Measurements from ENCODE around the gene PRKAG3. TPM values are rescaled to one million over a fixed set of nuclear protein-coding genes. Genes with fewer than 3 reads are reported as not detected.

The PRKAG3 gene
- polyA plus RNA-seq, 1 donor from 2014 or later, result not detected

DNA sequence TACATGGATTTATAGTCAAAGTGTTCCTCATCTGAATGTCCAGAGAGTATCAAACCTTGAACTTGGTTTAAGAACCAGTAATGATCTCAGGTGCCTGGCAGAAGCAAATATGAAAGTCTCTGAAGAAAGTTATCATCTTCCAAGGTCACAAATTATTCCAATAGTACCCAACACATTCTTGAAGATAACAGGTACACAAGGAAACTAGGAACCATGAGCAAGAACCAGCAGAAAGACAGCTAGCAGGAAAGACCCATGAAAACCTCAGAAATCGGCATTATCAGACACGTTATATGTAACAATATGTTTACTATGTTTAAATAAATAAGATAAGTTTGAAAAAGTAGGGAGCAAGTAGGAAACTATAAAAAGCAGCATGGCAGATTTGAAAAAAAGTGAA lies 5.9 kb upstream of the PRKAG3 start:
- H3K9me3 Mint-ChIP-seq, result peaks cover 9 to 15% (median 14%) of the 10 kb centered on the region in 3 donors
- H3K27me3 Mint-ChIP-seq, result peaks cover 21% of the 10 kb centered on the region
- H3K4me1 Mint-ChIP-seq, result no peaks in the 10 kb centered on the region
- H3K27ac Mint-ChIP-seq, result no peak overlapping the region
- no peak overlapping the region for H3K4me3 Mint-ChIP-seq
- peaks cover 3% of the 10 kb centered on the region for H3K36me3 Mint-ChIP-seq

DNA sequence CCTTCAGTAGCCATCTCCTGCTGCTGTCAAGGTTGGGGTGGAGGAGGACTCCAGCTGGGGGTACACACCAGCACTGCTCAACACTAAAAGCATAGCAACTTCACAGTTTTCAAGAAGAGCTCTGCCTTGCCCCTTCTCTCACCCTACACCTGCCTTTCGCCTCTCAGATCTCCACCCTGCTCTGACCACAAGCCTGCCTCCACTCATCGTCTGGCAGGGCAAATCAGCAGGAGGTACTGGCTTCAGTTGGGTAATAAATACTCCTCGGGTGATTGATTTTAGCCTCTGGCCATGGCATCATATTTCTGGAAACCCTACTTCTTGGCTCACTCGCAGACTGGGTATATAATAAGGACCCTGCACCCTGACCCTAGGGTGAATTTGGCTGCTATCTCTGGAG lies 3.1 kb upstream of the PRKAG3 start:
- no peak overlapping the region for H3K4me3 Mint-ChIP-seq
- peaks cover 30% of the 10 kb centered on the region for H3K27me3 Mint-ChIP-seq
- H3K9me3 Mint-ChIP-seq, result peaks cover 6 to 15% (median 10%) of the 10 kb centered on the region in 3 donors
- peaks cover 5% of the 10 kb centered on the region for H3K36me3 Mint-ChIP-seq
- no peaks in the 10 kb centered on the region for H3K4me1 Mint-ChIP-seq
- H3K27ac Mint-ChIP-seq, result no peak overlapping the region

DNA sequence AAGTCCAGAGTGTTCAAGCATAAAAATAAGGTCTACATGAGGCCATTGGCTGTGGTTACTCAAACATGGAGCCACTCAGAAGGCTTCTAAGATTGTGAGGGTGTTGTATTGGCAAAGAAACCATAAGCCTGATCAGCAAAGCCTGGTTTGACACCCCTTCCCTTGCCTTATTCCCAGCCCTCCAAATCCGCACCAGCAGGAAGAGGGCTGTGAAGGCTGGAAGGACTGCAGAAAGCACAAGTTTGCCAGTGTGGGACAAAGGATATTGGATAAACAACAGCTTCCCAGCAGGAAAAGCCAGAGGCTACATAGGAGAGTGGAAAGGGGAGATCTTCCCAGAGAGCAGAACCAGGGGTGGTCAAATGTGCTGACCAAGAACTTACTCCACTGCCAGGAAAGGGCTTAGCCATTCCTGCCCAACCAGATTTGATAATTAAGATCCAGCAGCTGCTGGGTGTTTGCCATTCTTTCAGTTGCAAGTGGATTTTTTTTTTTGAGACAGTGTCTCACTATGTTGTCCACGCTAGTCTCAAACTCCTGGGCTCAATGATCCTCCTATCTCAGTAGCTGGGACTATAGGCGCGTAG lies 1.5 kb upstream of the PRKAG3 start:
- Mint-ChIP-seq H3K36me3 (peaks cover 5% of the 10 kb centered on the region), H3K9me3 (peaks cover 6 to 14% (median 10%) of the 10 kb centered on the region in 3 donors), H3K4me1 (no peaks in the 10 kb centered on the region), H3K27ac (no peak overlapping the region), H3K27me3 (peaks cover 30% of the 10 kb centered on the region), H3K4me3 (no peak overlapping the region)

DNA sequence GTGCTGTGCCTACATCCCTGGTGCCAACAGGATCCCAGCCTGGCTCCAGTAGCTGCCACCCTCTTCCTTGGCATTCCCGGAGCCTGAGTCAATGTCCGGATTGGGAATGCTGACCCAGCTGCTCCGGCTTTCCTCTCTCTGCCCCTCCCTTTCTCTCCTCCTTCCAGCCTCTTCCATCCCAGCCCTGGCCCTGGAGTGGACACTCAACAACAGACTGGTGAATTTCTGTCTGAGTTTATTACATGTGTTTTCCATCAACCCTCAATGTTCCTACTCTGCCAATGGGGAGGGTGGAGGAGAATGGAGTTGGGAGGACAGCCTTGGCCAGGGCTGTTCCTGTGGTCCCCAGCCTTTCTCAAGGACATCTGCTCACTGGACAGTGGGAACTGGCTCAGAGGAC lies 917 bp upstream of the PRKAG3 start:
- Mint-ChIP-seq H3K27me3 (peaks cover 31% of the 10 kb centered on the region), H3K4me3 (no peak overlapping the region)

DNA sequence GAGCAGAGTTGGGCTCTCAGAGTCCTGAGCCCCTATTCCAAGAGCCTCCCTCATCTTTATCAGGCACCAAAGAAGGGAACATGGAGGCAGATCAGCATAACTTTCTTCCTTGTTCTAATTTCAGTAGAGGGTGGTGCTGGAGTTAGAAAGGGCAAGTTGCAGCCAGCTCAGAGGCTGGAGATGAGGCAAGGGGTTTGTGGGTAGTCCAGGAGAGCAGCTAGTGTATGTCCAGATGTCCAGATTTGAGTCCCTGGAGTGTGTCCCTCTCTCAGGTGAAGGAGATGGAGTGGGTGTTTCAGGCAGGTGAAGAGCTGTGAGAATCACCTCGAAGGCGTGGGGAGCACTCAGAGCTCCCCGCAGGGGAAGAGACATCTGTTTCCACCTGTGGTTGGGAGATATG lies 478 bp upstream of the PRKAG3 start:
- no peak overlapping the region for H3K4me3 Mint-ChIP-seq
- H3K27ac Mint-ChIP-seq, result no peak overlapping the region
- H3K4me1 Mint-ChIP-seq, result no peaks in the 10 kb centered on the region
- H3K9me3 Mint-ChIP-seq, result peaks cover 0 to 4% (median 3%) of the 10 kb centered on the region in 3 donors
- H3K36me3 Mint-ChIP-seq, result peaks cover 1% of the 10 kb centered on the region
- H3K27me3 Mint-ChIP-seq, result peaks cover 31% of the 10 kb centered on the region

More for the DNA sequence above, 917 bp upstream of the PRKAG3 start:
- Mint-ChIP-seq H3K27ac (no peak overlapping the region), H3K36me3 (peaks cover 1% of the 10 kb centered on the region), H3K4me1 (no peaks in the 10 kb centered on the region), H3K9me3 (peaks cover 2 to 8% (median 6%) of the 10 kb centered on the region in 3 donors)

DNA sequence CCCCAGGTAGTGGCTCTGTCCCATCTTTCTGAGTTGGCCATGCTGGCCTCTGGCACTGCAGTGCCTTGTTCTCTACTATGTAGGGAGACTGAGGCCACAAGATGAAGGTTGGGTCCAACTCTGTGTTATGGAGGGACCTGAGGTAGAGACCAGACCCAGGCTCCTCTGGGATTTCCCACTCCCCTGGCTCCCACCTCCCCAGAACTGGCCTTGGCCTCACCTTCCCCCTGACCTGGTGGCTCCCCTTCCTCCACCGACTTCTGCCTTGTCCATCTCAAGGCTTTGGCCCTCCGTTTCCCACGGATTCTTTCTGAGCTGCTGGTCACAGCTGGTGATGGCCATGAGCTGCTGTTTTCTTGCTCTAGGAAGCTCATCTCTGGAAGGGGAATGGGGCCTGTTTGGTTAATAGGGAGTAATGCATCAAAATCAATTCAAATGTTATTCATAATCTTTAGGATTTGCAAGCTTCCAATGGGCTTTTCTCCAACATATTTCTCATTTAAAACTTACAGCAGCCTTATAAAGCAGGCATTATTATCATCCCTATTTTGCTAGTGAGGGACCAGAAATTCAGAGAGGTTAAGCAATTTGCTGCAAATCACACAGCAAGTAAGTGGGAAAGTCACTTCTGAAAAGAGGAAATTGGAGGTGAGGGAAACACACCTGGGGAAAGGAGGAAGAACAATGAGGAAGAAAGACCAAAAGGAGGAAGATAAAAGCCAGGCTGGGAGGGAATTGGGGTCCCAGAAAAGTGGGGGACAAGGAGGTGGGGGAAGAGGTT lies 887 bp downstream of the PRKAG3 start:
- H3K4me1 Mint-ChIP-seq, result peaks cover 0 to 3% (median 2%) of the 10 kb centered on the region in 3 donors
- no peaks in the 10 kb centered on the region for H3K9me3 Mint-ChIP-seq
- H3K27ac Mint-ChIP-seq, result no peak overlapping the region
- peaks cover 29% of the 10 kb centered on the region for H3K27me3 Mint-ChIP-seq
- peak overlapping the region in 2 of 4 donors; percentile 27 to 60 for H3K4me3 Mint-ChIP-seq
- H3K36me3 Mint-ChIP-seq, result peaks cover 1% of the 10 kb centered on the region

DNA sequence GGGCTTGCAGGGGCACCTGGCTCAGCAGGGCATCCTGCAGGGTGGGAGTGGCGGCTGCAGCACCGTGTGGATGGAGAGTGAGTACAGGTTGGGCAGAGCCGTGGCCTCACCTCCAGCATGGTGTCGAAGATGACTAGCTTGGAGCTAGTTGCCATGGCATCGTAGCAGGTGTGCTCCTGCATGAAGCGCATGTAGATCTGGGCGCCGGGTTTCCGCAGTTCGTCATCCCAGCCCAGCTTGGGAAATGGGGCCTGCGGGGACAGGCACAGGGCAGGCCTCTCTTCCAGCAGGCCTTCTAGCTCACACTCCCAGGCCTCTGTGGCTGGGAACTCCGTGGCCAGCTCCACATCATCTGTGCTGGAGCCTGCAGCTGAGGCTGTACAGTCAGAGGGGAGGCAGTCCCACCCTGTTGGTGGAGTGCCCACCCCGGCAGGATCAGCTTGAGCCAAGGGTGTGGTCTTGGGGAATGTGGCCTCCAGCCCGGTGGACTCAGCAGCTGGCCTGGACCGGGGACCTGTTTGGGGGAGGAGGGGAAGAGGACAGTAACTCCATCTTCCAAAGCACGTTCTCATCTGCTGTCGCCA lies 1.6 kb downstream of the PRKAG3 start:
- peak overlapping the region in 1 of 4 donors; percentile 60 for H3K4me3 Mint-ChIP-seq
- peaks cover 29% of the 10 kb centered on the region for H3K27me3 Mint-ChIP-seq

DNA sequence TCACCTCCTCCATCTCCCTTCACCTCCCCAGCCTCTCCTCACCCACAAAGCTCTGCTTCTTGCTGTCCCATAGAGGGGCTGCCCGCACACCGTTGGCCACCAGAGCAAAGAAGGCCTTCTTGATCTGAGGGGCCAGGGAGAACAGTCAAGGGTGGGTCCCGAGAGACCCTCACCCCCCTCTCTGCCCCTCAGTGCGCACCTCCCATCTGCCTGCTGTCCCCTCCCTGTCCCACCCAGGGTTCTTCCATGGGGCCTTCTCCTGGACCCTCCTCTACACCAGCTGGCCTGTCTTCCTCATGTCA lies 3.2 kb downstream of the PRKAG3 start:
- Mint-ChIP-seq H3K4me3 (no peak overlapping the region), H3K27me3 (peaks cover 26% of the 10 kb centered on the region), H3K36me3 (peaks cover 1% of the 10 kb centered on the region), H3K9me3 (no peaks in the 10 kb centered on the region), H3K27ac (no peak overlapping the region), H3K4me1 (peaks cover 0 to 3% (median 2%) of the 10 kb centered on the region in 3 donors)

More for the DNA sequence above, 1.6 kb downstream of the PRKAG3 start:
- Mint-ChIP-seq H3K9me3 (no peaks in the 10 kb centered on the region), H3K27ac (no peak overlapping the region), H3K36me3 (peaks cover 1% of the 10 kb centered on the region), H3K4me1 (peaks cover 0 to 3% (median 2%) of the 10 kb centered on the region in 3 donors)

DNA sequence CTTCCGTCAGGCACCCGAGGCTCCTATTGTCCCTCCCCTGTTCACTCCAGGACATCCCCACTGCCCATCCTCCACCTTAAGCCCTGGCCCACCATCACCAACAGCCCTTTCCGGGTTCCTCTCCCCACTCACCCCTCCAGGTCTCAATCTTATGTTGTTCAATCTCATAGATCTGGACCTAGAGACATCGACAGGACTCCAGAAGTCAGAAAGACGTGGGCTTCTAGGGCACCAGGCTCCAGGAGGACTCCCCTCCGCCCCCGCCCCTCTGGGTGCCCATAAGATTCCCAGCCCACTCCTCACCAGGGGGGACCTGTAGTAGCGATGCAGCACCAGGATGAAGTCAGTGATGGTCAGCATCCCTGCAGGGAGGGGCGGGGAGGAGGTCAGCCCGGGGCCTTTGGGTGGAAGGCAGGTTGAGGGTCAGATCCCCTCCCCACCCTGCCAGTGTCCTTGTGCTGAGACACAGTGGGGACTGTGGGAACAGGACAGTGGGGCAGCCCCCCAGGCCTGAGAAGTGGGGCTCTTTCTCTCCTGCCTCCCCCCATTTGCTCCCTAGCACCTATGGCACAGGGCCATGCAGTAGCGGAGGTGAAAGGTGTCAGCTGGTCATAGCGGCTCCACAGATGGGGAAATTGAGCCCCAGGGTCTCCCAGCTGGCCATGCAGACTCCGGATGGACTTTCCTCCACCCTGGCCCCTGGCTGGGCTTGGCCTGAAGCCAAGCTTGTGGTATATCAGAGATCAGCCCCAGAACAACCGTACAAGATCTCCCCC lies 3.7 kb downstream of the PRKAG3 start:
- H3K36me3 Mint-ChIP-seq, result peaks cover 1% of the 10 kb centered on the region
- H3K4me1 Mint-ChIP-seq, result peaks cover 0 to 3% (median 2%) of the 10 kb centered on the region in 3 donors
- no peak overlapping the region for H3K4me3 Mint-ChIP-seq
- no peak overlapping the region for H3K27ac Mint-ChIP-seq
- no peaks in the 10 kb centered on the region for H3K9me3 Mint-ChIP-seq
- peaks cover 27% of the 10 kb centered on the region for H3K27me3 Mint-ChIP-seq

DNA sequence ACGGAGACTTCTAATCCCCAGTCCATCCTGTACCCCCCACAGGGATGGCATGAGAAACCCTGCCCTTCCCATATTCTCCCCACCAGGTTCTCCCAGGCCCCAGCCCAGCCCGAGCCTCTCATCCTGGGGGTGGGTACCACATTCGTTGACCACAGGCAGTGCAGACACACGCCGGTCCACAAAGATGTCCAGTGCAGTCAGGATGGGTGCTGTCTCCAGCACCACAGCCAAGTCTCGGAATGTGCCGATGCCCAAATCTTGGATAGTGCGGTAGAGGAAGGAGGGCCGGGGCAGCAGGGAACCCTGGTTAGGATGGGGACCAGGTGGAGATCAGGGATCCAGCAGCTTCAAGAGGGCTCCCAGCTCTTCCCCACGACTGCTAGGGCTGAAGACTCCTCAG lies 4.8 kb downstream of the PRKAG3 start:
- Mint-ChIP-seq H3K36me3 (no peaks in the 10 kb centered on the region), H3K4me1 (peaks cover 0 to 3% (median 2%) of the 10 kb centered on the region in 3 donors), H3K9me3 (no peaks in the 10 kb centered on the region), H3K4me3 (peak overlapping the region in 1 of 4 donors; percentile 29), H3K27ac (no peak overlapping the region), H3K27me3 (peaks cover 21% of the 10 kb centered on the region)

DNA sequence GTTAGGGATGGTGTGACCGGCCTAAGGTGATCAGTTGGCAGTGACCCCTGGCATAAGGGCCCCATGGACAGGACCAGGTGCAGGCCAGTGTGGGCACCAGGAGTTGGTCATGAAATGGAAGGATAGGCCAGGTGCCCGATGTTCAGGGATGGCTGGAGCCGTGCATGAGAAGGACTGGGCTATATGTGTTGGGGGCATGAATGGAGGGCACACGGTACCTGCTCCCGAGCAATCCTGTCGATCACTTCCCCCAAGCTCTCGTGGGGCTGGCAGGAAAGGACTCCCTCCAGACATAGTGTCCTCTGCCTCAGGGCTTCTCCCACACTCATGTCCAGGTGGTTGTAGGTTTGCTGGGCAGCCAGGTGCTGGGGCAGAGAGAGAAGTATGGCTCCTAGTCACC lies 7.6 kb downstream of the PRKAG3 start:
- H3K36me3 Mint-ChIP-seq, result no peaks in the 10 kb centered on the region
- H3K4me1 Mint-ChIP-seq, result peaks cover 0 to 3% (median 2%) of the 10 kb centered on the region in 3 donors
- H3K27ac Mint-ChIP-seq, result no peak overlapping the region
- peaks cover 14% of the 10 kb centered on the region for H3K27me3 Mint-ChIP-seq
- H3K9me3 Mint-ChIP-seq, result no peaks in the 10 kb centered on the region
- H3K4me3 Mint-ChIP-seq, result no peak overlapping the region

DNA sequence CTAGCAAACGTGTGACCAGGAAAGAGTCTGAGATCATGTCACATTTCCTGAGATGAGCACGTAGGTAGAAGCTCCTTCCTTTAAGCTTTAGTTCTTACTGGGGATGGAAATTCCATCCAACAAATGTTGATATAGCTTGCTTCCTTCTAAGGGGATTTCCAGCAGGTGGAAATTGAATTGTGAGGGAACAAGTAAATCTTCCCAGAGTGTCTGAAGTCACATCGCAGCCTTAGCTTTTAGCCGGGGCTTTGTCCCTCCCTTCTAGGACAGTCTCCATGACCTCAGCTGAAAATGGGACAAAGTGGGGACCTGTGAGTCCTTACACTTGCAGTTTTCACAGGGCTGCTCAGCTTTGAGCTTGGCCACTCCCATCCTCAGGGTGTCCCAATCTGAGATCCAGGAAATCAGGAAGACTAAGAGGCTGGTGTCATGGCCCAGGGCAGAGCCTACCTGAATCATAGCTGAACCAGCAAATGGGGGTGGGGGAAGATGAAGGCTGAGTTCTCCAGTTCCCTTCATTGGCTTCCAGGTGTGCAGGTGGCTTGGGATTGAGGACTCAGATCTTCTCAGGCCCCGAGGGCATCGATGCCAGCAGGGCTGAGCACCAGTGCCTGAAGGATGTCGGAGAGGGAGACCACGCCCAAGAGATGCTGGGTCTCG lies 8.3 kb downstream of the PRKAG3 start:
- Mint-ChIP-seq H3K27ac (no peak overlapping the region), H3K4me1 (peaks cover 0 to 3% (median 2%) of the 10 kb centered on the region in 3 donors), H3K4me3 (no peak overlapping the region), H3K27me3 (peaks cover 14% of the 10 kb centered on the region), H3K36me3 (no peaks in the 10 kb centered on the region), H3K9me3 (no peaks in the 10 kb centered on the region)

DNA sequence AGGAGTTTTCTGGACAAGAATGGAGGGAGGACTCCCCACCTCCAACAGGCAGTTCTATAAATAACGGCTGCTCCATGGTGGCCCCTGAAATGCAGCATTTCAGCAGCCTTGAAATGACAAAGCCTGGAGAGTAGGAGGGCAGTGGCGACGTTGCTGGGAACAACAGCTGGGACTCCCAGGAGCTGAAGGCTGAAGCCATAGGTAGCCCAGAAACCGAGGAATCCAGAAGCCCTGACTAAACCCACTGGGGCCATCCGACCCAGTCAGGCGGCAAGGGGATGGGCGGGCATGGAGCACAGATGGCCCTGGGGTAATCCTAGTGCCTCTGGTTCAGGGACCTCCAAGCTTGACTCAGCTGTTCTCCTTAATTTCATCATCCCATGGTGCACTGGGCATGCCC lies 9.0 kb downstream of the PRKAG3 start:
- Mint-ChIP-seq H3K27ac (no peak overlapping the region), H3K4me3 (no peak overlapping the region), H3K9me3 (no peaks in the 10 kb centered on the region), H3K4me1 (peaks cover 0 to 3% (median 2%) of the 10 kb centered on the region in 3 donors), H3K27me3 (peaks cover 12% of the 10 kb centered on the region), H3K36me3 (no peaks in the 10 kb centered on the region)

DNA sequence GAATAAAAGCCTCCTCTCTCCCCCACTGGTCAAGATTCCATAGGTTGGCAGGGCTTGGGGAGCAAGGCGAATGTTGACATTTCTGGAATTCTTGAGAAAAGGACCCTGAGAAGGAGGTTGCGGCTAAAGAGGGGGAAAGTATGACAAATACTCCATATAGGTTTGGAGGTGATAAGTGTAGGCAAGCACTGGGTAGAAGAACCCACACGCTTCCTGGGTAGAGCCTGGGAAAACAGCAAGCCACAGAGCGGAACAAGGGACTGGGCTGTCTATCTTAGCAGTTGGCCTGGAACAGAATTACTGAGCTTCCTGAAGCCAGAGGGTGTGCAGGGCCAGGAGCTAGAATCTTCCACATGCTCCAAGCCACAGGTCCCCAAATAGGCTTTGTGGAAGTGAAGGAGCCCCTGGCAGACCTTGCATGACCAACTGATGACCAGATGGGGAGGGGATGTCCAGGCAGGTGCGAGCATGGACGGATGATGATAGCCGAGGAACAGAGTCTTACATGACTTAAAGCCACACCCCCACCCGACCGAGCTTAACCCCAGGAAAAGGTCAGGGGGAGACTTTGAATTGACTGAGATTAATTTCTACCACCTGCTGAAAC lies 9.9 kb downstream of the PRKAG3 start:
- no peaks in the 10 kb centered on the region for H3K36me3 Mint-ChIP-seq
- peaks cover 0 to 3% (median 2%) of the 10 kb centered on the region in 3 donors for H3K4me1 Mint-ChIP-seq
- peaks cover 10% of the 10 kb centered on the region for H3K27me3 Mint-ChIP-seq
- H3K27ac Mint-ChIP-seq, result no peak overlapping the region
- no peaks in the 10 kb centered on the region for H3K9me3 Mint-ChIP-seq
- no peak overlapping the region for H3K4me3 Mint-ChIP-seq
